GM12875 (cell line): ENCODE results near the gene RALY.
A peak's percentile ranks its signal among the peaks of the same experiment; 100 is the strongest.

ENCODE experiments used
- H3K4me3 ChIP-seq: one replicate; pipeline ENCODE4 v1.5.1; 2011; ENCODE audit warnings: low read depth, low read length, control low read depth
- TF ChIP-seq, protein P1 (sequence below): IDR thresholded peaks from 2 replicates; pipeline ENCODE4 v1.5.1; 2011; ENCODE audit warnings: low read depth, mild to moderate bottlenecking, control low read depth, inconsistent platforms, low read length, moderate library complexity, borderline replicate concordance; ENCODE audit not compliant: insufficient read depth

RALY gene

DNA sequence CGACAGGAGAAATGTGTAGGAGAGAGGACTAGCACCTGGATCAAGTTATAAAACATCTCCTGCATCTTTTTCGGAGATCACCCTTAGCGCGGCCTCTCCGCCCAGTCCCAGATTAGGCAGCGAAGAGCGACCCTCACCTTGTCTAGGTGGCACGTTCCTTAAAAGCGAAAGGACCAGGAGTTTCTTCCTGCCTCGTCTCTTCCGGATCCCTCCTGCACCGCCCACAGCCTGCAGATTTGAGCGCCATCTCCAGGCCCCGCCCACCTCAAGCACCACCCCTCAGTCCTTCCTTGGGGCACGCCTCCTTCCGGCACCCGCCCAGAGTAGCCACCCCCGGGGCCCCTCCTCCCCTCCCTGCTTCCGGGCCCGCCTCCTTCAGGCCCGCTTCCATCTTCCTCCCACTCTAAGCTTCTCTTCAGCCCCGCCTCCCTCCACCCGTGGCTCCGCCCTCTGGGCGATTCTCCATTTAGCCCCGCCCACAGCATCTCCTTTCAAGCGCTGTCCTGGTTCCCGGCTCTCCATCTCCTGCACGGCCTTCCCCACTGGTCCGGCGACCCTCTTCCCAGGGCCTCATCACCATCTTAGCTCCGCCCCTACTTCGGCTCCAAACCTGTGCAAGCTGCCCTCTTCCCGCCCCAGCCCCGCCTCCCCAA, 662 bp upstream of the RALY start:
- TF ChIP-seq, protein P1, sequence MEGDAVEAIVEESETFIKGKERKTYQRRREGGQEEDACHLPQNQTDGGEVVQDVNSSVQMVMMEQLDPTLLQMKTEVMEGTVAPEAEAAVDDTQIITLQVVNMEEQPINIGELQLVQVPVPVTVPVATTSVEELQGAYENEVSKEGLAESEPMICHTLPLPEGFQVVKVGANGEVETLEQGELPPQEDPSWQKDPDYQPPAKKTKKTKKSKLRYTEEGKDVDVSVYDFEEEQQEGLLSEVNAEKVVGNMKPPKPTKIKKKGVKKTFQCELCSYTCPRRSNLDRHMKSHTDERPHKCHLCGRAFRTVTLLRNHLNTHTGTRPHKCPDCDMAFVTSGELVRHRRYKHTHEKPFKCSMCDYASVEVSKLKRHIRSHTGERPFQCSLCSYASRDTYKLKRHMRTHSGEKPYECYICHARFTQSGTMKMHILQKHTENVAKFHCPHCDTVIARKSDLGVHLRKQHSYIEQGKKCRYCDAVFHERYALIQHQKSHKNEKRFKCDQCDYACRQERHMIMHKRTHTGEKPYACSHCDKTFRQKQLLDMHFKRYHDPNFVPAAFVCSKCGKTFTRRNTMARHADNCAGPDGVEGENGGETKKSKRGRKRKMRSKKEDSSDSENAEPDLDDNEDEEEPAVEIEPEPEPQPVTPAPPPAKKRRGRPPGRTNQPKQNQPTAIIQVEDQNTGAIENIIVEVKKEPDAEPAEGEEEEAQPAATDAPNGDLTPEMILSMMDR = no peak

DNA sequence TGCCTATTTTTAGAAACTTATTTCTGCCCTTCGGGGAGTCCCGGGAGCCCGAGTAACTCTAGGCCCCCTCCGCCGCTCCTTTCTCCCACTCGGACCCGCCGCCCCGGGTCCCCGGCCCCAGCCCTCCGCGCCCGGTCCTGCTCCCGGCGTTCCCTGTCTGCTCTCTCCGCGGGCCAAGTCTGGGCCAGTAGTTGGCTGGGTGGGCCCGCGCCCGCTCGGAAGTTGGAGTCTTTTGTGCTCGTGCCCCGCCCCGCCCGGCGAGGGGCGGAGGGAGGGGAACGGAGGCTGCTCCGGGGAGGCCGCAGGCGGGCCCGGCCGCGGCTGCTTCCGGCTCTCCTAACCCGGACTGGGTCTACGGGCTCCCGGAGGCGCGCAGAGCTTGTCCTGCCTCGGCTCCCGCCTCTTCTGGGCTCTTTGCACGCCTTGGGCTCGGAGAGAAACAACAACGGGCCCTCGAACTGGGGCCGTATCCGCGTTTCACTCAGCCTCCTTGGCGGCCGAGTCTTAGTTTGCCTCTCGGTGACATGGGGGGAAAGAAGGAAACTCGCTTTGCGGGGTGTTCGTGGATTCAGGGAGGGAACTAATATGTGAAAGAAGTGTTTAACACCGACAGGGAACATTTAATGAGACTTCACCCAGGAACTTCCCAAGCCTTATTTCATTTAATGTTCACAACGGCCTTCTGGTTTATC, 657 bp downstream of the RALY start:
- peak overlapping the region; percentile 70 for H3K4me3 ChIP-seq
- TF ChIP-seq, protein P1 = no peak

More for the DNA sequence above, 662 bp upstream of the RALY start:
- H3K4me3 ChIP-seq = peak overlapping the region; percentile 70

- peak overlapping the region; percentile 70 for H3K4me3 ChIP-seq
- TF ChIP-seq, protein P1 = no peak
Measured at GRCh38 chr20:33995053-33995831, 1.5 kb downstream of the RALY start.

DNA sequence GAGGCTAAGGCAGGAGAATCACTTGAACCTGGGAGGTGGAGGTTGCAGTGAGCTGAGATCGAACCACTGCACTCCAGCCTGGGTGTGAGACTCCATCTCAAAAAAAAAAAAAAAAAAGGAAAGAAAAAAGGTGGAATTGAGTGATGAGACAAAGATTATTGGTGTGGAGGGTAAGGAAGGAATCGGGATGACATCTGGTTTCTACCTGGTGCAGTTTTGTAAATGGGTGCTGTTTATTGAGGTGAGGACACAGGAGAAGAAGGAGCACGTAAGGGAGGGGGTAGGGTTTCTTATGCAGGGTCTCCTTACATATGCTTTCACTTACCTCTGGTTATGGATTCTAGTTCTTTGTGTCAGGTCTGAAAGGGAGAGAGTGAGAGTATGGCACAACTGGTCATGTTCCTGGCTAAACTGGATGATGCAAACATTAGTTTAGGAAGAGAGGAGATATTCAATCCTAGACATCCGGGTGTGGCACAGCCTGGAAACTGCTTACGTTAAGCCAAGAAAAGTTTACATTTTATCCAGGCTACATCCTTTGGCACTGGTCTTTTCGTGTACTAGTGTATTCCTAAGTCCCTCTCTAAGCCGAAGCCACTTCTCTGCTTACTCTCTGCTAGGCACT, 5.4 kb downstream of the RALY start:
- TF ChIP-seq, protein P1 = no peak
- no peak overlapping the region for H3K4me3 ChIP-seq

- TF ChIP-seq, protein P1 = no peak
Measured at GRCh38 chr20:34001378-34001777, 7.7 kb downstream of the RALY start.

DNA sequence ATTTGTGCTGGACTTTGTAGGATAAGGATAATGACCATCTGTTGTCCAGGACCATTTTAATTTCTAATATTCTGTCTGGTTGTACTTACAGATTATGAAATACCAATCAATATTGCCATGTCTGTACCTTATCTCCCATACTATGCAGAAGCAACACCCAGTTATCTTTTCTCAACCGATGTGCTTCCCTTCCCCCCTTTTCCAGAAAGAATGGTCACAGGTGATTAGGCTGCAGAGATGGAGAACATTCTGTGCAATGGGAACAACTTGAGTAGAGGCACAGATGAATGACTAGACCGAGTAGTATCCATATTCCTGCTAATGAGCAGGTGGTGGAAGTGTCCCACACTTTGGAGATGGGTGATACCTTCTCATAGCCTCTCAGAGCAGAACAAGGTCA, 10.5 kb downstream of the RALY start:
- no peak overlapping the region for H3K4me3 ChIP-seq

More at GRCh38 chr20:34001378-34001777, 7.7 kb downstream of the RALY start:
- H3K4me3 ChIP-seq = no peak overlapping the region

More for the DNA sequence above, 10.5 kb downstream of the RALY start:
- TF ChIP-seq, protein P1 = no peak
